ENCODE results near the gene RGS6.

RGS6 gene

GRCh38 chr14:72546344-72547016 is 614.3 kb downstream of the RGS6 start:
- TF ChIP-seq CTCF (IDR thresholded peaks at IDR 0.05; ENCODE audit: extremely low read depth, insufficient read depth, missing control alignments): no peak
- in situ Hi-C loops (cut with MboI; ENCODE audit: low pct_unique_long_range_greater_than_20kb, low sequenced_read_pairs, unreplicated experiment): no loop called here
- no peak for DNase-seq (ENCODE audit: low spot score)

- in situ Hi-C loops (cut with MboI; ENCODE audit: low pct_unique_long_range_greater_than_20kb, low sequenced_read_pairs, unreplicated experiment): no loop called here
- no peak for DNase-seq (ENCODE audit: low spot score)
- TF ChIP-seq CTCF (IDR thresholded peaks at IDR 0.05; ENCODE audit: extremely low read depth, insufficient read depth, missing control alignments): no peak
Observed at GRCh38 chr14:72547999-72548398, 615.8 kb downstream of the RGS6 start.

GRCh38 chr14:72549026-72549425 is 616.8 kb downstream of the RGS6 start:
- no peak for TF ChIP-seq CTCF (IDR thresholded peaks at IDR 0.05; ENCODE audit: extremely low read depth, insufficient read depth, missing control alignments)
- in situ Hi-C loops (cut with MboI; ENCODE audit: low pct_unique_long_range_greater_than_20kb, low sequenced_read_pairs, unreplicated experiment): no loop called here
- no peak for DNase-seq (ENCODE audit: low spot score)

GRCh38 chr14:72549854-72550253 is 617.6 kb downstream of the RGS6 start:
- no peak for DNase-seq (ENCODE audit: low spot score)
- TF ChIP-seq CTCF (IDR thresholded peaks at IDR 0.05; ENCODE audit: extremely low read depth, insufficient read depth, missing control alignments): no peak
- in situ Hi-C loops (cut with MboI; ENCODE audit: low pct_unique_long_range_greater_than_20kb, low sequenced_read_pairs, unreplicated experiment): no loop called here

- DNase-seq (ENCODE audit: low spot score): no peak
- in situ Hi-C loops (cut with MboI; ENCODE audit: low pct_unique_long_range_greater_than_20kb, low sequenced_read_pairs, unreplicated experiment): no loop called here
- no peak for TF ChIP-seq CTCF (IDR thresholded peaks at IDR 0.05; ENCODE audit: extremely low read depth, insufficient read depth, missing control alignments)
Observed at GRCh38 chr14:72550513-72550912, 618.3 kb downstream of the RGS6 start.

- TF ChIP-seq CTCF (IDR thresholded peaks at IDR 0.05; ENCODE audit: extremely low read depth, insufficient read depth, missing control alignments): no peak
- in situ Hi-C loops (cut with MboI; ENCODE audit: low pct_unique_long_range_greater_than_20kb, low sequenced_read_pairs, unreplicated experiment): no loop called here
- no peak for DNase-seq (ENCODE audit: low spot score)
Observed at GRCh38 chr14:72552236-72552635, 620.0 kb downstream of the RGS6 start.

Data from GM13977 (cell line).